IMR-90 (cell line): ENCODE measurements around the gene SPIN2A. TPM values are rescaled to one million over a fixed set of nuclear protein-coding genes. Genes with fewer than 3 reads are reported as not detected.

ENCODE experiments used
- ATAC-seq: fragments of 200-7000 bp; cut with Tn5 transposase; 2 replicates; pipeline ENCODE4 v1.9.1; 2020; ENCODE audit warnings: low read depth, mild to moderate bottlenecking, moderate library complexity
- BruUV-seq: library from RNA; stranded (reverse); fragments of 400-500 nt; replicated peaks from 2 replicates; lab custom pipeline; 2021; lab: Mats Ljungman, UMichigan
- CTCF ChIA-PET: fragments of 300-600 bp; formaldehyde crosslinking; extraction: SDS; loops from one replicate; lab custom pipeline; 2021; ENCODE audit warnings: antibody characterized with exemption; lab: Yijun Ruan, JAX
- POLR2A ChIA-PET: fragments of 300-600 bp; sonication (Branson Sonifier 250); formaldehyde crosslinking; loops from one replicate; lab custom pipeline; 2022; ENCODE audit warnings: antibody characterized with exemption; ENCODE audit not compliant: unreplicated experiment; lab: Charles Lee
- DNase-seq: peaks from one replicate; pipeline ENCODE4 v3.0.0; 2013
- H2AFZ ChIP-seq: replicated peaks from 2 replicates; pipeline ENCODE3; 2013; ENCODE audit warnings: low read length, mild to moderate bottlenecking; ENCODE audit not compliant: poor library complexity
- H2AK5ac ChIP-seq: 2 replicates; pipeline ENCODE4 v1.6.1; 2013; ENCODE audit warnings: low read depth, low read length, inconsistent platforms
- H2AK9ac ChIP-seq: replicated peaks from 2 replicates; pipeline ENCODE3; 2013; ENCODE audit warnings: mild to moderate bottlenecking, low read depth, low read length, moderate library complexity; ENCODE audit not compliant: poor library complexity
- H2BK120ac ChIP-seq: 2 replicates; pipeline ENCODE4 v1.6.1; 2013; ENCODE audit warnings: low read depth, low read length, inconsistent platforms
- H2BK15ac ChIP-seq: 3 replicates; pipeline ENCODE4 v1.6.1; 2013; ENCODE audit warnings: low read depth, low read length, inconsistent platforms
- H2BK20ac ChIP-seq: 2 replicates; pipeline ENCODE4 v1.6.1; 2013; ENCODE audit warnings: low read depth, mild to moderate bottlenecking, inconsistent platforms, low read length, moderate library complexity
- H2BK5ac ChIP-seq: 2 replicates; pipeline ENCODE4 v1.6.1; 2013; ENCODE audit warnings: mild to moderate bottlenecking, low read depth, low read length, inconsistent platforms; ENCODE audit not compliant: poor library complexity, severe bottlenecking
- H3K14ac ChIP-seq: replicated peaks from 2 replicates; pipeline ENCODE4 v1.6.1; 2013; ENCODE audit warnings: low read depth, low read length, inconsistent platforms
- H3K18ac ChIP-seq: 2 replicates; pipeline ENCODE4 v1.6.1; 2013; ENCODE audit warnings: low read depth, low read length, control low read depth
- H3K23ac ChIP-seq: 2 replicates; pipeline ENCODE4 v1.6.1; 2013; ENCODE audit warnings: low read depth, low read length, inconsistent platforms
- H3K27ac ChIP-seq: 2 replicates; pipeline ENCODE4 v1.5.1; 2013; ENCODE audit warnings: mild to moderate bottlenecking, control low read depth, low read length; ENCODE audit not compliant: insufficient read depth
- H3K27me3 ChIP-seq: 2 replicates; pipeline ENCODE4 v1.6.1; 2013; ENCODE audit warnings: low read length; ENCODE audit not compliant: control insufficient read depth, insufficient read depth
- H3K36me3 ChIP-seq: 2 replicates; pipeline ENCODE4 v1.6.1; 2013; ENCODE audit warnings: low read length, mixed read lengths; ENCODE audit not compliant: control insufficient read depth, insufficient read depth
- H3K4ac ChIP-seq: 2 replicates; pipeline ENCODE4 v1.6.1; 2013; ENCODE audit warnings: low read depth, low read length, inconsistent platforms
- H3K4me1 ChIP-seq: 2 replicates; pipeline ENCODE4 v1.6.1; 2013; ENCODE audit warnings: low read length, mixed read lengths; ENCODE audit not compliant: control insufficient read depth, insufficient read depth
- H3K4me2 ChIP-seq: 2 replicates; pipeline ENCODE4 v1.6.1; 2013; ENCODE audit warnings: low read depth, mild to moderate bottlenecking, control low read depth, low read length, moderate library complexity
- H3K4me3 ChIP-seq: 2 replicates; pipeline ENCODE4 v1.5.1; 2013; ENCODE audit warnings: low read depth, mild to moderate bottlenecking, control low read depth, low read length, moderate library complexity; ENCODE audit not compliant: insufficient read depth
- H3K56ac ChIP-seq: 2 replicates; pipeline ENCODE4 v1.6.1; 2013; ENCODE audit warnings: low read length, inconsistent platforms; ENCODE audit not compliant: insufficient read depth; ENCODE audit errors: extremely low read depth
- H3K79me1 ChIP-seq, 2 experiments: 2 replicates each; pipeline ENCODE4 v1.6.1; 2013; ENCODE audit warnings: low read length in 2 of 2, inconsistent platforms in 1 of 2, low read depth in 1 of 2
- H3K9ac ChIP-seq: 2 replicates; pipeline ENCODE4 v1.6.1; 2013; ENCODE audit warnings: low read depth, low read length, control low read depth
- H3K9me1 ChIP-seq: 2 replicates; pipeline ENCODE4 v1.6.1; 2013; ENCODE audit warnings: low read length, inconsistent platforms; ENCODE audit not compliant: insufficient read depth
- H3K9me3 ChIP-seq: 2 replicates; pipeline ENCODE4 v1.6.1; 2013; ENCODE audit warnings: low read length; ENCODE audit not compliant: control insufficient read depth, insufficient read depth
- H4K20me1 ChIP-seq: 2 replicates; pipeline ENCODE4 v1.6.1; 2013; ENCODE audit warnings: low read length, inconsistent platforms; ENCODE audit not compliant: insufficient read depth
- H4K5ac ChIP-seq: 2 replicates; pipeline ENCODE4 v1.6.1; 2013; ENCODE audit warnings: mild to moderate bottlenecking, low read depth, low read length, control low read depth
- H4K8ac ChIP-seq, 2 experiments: 2 replicates each; pipeline ENCODE4 v1.6.1; 2013; ENCODE audit warnings: low read depth in 2 of 2, low read length in 2 of 2, control low read depth in 1 of 2, inconsistent platforms in 1 of 2
- H4K91ac ChIP-seq: 2 replicates; pipeline ENCODE4 v1.6.1; 2013; ENCODE audit warnings: low read depth, low read length, inconsistent platforms; ENCODE audit not compliant: insufficient read depth
- CEBPB ChIP-seq: IDR thresholded peaks from 2 replicates; pipeline ENCODE4 v1.6.1; 2012; ENCODE audit warnings: low read depth, low read length, improper control_type of control experiment
- MAFK ChIP-seq: IDR thresholded peaks from 2 replicates; pipeline ENCODE4 v1.6.1; 2012; ENCODE audit warnings: low read depth, low read length, improper control_type of control experiment
- WGBS, 2 experiments: methylation state at CpG; one replicate each; pipeline versions ENCODE4 v1.1.5 to v1.1.7; 2013; ENCODE audit warnings: missing lambda C conversion rate in 2 of 2; ENCODE audit not compliant: insufficient read length in 1 of 2; ENCODE audit errors: extremely low coverage in 2 of 2; 5-methylcytosine and 5-hydroxymethylcytosine counted together
- dilution Hi-C: fragments of 300-500 bp; cut with HindIII; formaldehyde crosslinking; loops from one replicate; pipeline ENCODE4 v1.14.3; 2018; ENCODE audit warnings: low sequenced_read_pairs; ENCODE audit not compliant: unreplicated experiment
- in situ Hi-C: fragments of 300-500 bp; cut with MboI; formaldehyde crosslinking; loops from 3 replicates; pipeline ENCODE4 v1.14.3; 2019; ENCODE audit warnings: low sequenced_read_pairs, inconsistent platforms, mixed read lengths
- intact Hi-C: fragments of 100-400 bp; cut with micrococcal nuclease; formaldehyde crosslinking; loops from 2 replicates; pipeline ENCODE4 v1.10.0; 2022
- polyA plus RNA-seq, 3 experiments: library from polyadenylated mRNA; depleted of rRNA; stranded (reverse); fragments of >200 nt; gene quantifications; 2 replicates each; pipeline ENCODE4 v1.2.3, GENCODE V29; 2012; ENCODE audit warnings: low replicate concordance in 1 of 3
- total RNA-seq: library from RNA; depleted of rRNA; stranded (reverse); fragments of >200 nt; gene quantifications from 2 replicates; pipeline ENCODE4 v1.2.3, GENCODE V29; 2012

The SPIN2A gene
- total and polyA plus RNA-seq, 2 of the 4 experiments (the other 2 are of a cell fraction) = 0.18 to 0.63 TPM

GRCh38 chrX:57134702-57135101 is 2.5 kb downstream of the SPIN2A start:
- intact Hi-C loops = no loop called here
- Histone ChIP-seq H3K18ac (no peak overlapping the region), H4K5ac (no peak overlapping the region), H3K79me1 (no peaks in the 10 kb centered on the region), H2AK5ac (no peak overlapping the region), H3K36me3 (no peaks in the 10 kb centered on the region), H3K27me3 (no peaks in the 10 kb centered on the region), H2AK9ac (no peak overlapping the region), H2BK20ac (no peak overlapping the region), H3K23ac (no peak overlapping the region), H4K91ac (no peak overlapping the region), H4K8ac (no peak overlapping the region), H3K9me1 (no peaks in the 10 kb centered on the region), H3K14ac (no peak overlapping the region), H3K27ac (no peak overlapping the region), H3K4ac (no peak overlapping the region), H3K4me3 (no peak overlapping the region), H3K4me1 (no peaks in the 10 kb centered on the region), H3K9ac (no peak overlapping the region), H3K9me3 (no peaks in the 10 kb centered on the region), H3K56ac (no peak overlapping the region), H2BK15ac (no peak overlapping the region), H2BK120ac (no peak overlapping the region), H2BK5ac (no peak overlapping the region), H2AFZ (no peak overlapping the region), H3K4me2 (no peak overlapping the region), H4K20me1 (no peaks in the 10 kb centered on the region)
- TF ChIP-seq MAFK (no peak), CEBPB (no peak)
- no peak for DNase-seq
- dilution Hi-C loops = no loop called here
- no TSS peak for BruUV-seq
- ChIA-PET CTCF (no interaction called here), POLR2A (no interaction called here)
- WGBS, 2 experiments = 100% methylated on average over 1 of the region's 3 CpGs; no CpG with 5 or more reads in 1 of the 2 experiments
- in situ Hi-C loops = loop anchor here (25.0 kb wide), 1 partner anchor 778 kb away; the partner anchor contains the start of gene ZXDA
- no peak for ATAC-seq
